Sigmoid colon (tissue), 4 donors: ENCODE data around the gene LGI1.

Experiments used
- EP300 ChIP-seq, 4 donors: sonication (generic); formaldehyde crosslinking; IDR thresholded peaks; one replicate each; pipeline ENCODE4 v1.6.1; 2017; ENCODE audit warnings: antibody characterized with exemption in 4 of 4
- POLR2AphosphoS5 ChIP-seq, 4 donors: sonication (generic); formaldehyde crosslinking; IDR thresholded peaks; one replicate each; pipeline ENCODE4 v1.6.1; 2017; ENCODE audit warnings: antibody characterized with exemption in 4 of 4
- TF ChIP-seq, protein P1 (sequence below), 4 experiments: fragments of 450-650 bp in 3 of 4; fragments of 200-600 bp in 1 of 4; IDR thresholded peaks; one replicate each; pipeline ENCODE4 v1.5.1; 2016 to 2019; ENCODE audit warnings: antibody characterized with exemption in 4 of 4, mild to moderate bottlenecking in 3 of 4, moderate library complexity in 2 of 4

DNA sequence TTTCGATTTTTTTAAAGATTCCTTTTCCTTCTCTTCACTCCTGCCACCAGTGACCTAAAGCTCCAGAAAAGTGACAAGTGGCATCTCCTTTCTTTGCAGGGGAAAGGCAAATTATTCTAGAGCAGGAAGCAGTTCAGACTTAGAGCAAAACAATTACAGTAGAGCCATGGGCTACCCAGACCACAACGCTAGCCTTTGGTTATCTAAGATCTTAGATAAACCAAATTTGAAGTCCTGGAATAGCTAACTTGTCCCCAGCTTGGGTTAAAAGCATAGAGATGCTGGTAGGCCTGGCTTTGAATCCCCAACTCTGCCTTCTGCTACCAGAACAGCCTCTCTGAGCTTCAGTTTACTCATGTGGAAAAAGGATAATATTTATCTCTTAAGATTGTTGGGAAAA, 38.4 kb downstream of the LGI1 start:
- TF ChIP-seq, protein P1, sequence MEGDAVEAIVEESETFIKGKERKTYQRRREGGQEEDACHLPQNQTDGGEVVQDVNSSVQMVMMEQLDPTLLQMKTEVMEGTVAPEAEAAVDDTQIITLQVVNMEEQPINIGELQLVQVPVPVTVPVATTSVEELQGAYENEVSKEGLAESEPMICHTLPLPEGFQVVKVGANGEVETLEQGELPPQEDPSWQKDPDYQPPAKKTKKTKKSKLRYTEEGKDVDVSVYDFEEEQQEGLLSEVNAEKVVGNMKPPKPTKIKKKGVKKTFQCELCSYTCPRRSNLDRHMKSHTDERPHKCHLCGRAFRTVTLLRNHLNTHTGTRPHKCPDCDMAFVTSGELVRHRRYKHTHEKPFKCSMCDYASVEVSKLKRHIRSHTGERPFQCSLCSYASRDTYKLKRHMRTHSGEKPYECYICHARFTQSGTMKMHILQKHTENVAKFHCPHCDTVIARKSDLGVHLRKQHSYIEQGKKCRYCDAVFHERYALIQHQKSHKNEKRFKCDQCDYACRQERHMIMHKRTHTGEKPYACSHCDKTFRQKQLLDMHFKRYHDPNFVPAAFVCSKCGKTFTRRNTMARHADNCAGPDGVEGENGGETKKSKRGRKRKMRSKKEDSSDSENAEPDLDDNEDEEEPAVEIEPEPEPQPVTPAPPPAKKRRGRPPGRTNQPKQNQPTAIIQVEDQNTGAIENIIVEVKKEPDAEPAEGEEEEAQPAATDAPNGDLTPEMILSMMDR (IDR thresholded peaks at IDR 0.05), result no peak
- TF ChIP-seq EP300 (IDR thresholded peaks at IDR 0.05) (no peak), POLR2AphosphoS5 (IDR thresholded peaks at IDR 0.05) (no peak)
